LNCAP (cell line): ENCODE measurements around the gene TSPAN9.
A peak's percentile ranks its signal among the peaks of the same experiment; 100 is the strongest.

ENCODE experiments used
- TF ChIP-seq, protein P1 (sequence below): fragments of 450-650 bp; IDR thresholded peaks from 2 replicates; pipeline ENCODE4 v1.5.1; 2017; ENCODE audit warnings: mild to moderate bottlenecking

The TSPAN9 gene

DNA sequence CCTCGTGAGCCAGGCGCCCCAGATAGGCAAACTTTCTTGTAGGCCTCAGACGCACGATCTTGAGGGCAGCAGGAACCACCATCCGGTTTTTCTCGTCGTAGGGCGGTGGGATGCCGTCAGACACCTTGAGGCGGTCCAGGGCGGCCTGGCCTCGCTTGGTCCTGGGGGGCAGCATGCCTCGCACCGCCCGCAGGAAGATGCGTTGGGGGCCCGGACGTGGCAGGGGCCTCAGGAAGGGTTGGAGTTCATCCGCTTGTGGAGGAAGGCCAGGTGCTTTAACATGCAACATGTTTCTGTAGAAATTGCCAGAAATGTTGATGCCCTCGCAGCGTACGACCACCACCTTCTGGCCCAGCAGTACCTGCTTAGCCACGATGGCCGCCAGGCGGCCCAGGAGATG, 5.5 kb upstream of the TSPAN9 start:
- TF ChIP-seq, protein P1, sequence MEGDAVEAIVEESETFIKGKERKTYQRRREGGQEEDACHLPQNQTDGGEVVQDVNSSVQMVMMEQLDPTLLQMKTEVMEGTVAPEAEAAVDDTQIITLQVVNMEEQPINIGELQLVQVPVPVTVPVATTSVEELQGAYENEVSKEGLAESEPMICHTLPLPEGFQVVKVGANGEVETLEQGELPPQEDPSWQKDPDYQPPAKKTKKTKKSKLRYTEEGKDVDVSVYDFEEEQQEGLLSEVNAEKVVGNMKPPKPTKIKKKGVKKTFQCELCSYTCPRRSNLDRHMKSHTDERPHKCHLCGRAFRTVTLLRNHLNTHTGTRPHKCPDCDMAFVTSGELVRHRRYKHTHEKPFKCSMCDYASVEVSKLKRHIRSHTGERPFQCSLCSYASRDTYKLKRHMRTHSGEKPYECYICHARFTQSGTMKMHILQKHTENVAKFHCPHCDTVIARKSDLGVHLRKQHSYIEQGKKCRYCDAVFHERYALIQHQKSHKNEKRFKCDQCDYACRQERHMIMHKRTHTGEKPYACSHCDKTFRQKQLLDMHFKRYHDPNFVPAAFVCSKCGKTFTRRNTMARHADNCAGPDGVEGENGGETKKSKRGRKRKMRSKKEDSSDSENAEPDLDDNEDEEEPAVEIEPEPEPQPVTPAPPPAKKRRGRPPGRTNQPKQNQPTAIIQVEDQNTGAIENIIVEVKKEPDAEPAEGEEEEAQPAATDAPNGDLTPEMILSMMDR = no peak

DNA sequence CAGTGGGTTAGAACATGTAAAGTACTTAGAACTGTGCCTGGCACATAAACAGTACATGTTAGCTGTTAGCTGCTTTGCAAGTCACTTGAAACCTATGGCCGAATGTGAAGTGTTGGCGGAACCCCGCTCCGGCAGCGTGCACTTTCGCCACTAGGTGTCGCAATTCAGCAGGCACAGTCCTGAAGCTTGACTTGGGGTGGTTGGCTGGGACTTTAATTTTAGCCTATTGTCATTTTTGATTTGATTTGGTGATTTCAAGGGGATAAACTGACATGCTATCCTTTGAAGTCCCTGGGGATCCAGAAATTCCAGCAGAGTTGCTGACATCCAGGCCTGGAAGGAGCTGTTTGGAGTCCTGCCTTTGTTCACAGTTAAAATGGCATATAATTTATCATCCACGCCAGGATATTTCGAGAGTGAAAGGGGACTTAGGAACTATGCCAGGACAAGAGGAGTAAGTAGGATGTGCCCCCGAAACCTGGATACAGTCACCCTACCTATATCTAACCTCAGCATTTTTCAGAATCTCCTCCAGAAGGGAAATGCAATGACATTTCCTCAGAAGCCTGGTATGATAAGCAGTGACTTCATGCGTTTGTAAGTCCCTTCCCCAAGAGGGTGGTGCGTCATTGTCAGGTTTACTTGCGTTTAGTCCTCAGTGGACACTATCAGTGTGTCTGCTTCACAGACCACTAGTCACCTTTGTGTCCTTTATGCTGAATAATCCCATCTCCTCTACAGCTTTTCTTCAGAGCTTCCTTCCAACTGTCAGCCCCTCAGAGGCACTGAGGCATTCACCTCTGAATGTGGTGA, 3.5 kb upstream of the TSPAN9 start:
- TF ChIP-seq, protein P1 = peak; percentile 99

DNA sequence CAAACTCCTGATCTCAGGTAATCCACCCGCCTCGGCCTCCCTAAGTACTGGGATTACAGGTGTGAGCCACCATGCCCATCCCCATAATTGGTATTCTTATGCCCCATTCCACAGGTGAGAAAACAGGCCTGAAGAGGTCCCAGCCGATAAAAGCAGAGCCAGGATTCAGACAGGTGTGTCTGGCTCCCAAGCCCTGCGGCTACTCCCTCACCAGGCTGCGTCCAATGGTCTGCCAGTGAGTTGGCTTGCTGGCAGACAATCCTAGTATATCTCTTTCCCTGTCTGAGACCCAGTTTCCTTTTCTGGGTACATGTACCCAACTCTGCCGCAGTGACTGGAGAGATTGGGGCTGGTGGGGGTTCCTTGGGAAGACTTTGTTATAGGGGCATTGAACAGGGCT, 1.9 kb upstream of the TSPAN9 start:
- TF ChIP-seq, protein P1 = no peak

DNA sequence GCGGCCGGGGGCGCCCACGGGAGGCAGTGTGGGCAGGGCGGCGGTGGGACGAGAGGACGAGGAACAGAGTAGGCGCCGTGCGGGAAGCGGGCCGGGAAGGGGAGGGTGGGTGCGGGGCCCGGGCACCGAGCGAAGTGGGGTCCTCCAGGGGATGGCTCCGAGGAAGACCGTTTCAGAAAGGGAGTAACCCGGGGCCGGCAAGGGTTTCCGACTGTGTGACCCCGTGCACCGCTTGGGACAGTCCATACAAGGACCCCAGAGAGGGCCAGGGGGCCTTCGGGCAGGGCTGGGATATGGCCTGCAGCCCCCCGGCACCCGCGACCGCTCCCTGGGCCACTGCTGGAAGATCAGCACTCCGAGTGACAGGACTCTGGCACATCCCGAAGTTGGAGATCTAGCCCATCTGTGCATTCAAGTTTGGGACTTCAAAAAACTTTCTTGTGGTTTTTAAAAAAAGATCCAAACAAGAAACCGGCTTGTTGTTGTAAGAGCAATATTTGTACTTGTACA, 448 bp downstream of the TSPAN9 start:
- TF ChIP-seq, protein P1 = no peak

DNA sequence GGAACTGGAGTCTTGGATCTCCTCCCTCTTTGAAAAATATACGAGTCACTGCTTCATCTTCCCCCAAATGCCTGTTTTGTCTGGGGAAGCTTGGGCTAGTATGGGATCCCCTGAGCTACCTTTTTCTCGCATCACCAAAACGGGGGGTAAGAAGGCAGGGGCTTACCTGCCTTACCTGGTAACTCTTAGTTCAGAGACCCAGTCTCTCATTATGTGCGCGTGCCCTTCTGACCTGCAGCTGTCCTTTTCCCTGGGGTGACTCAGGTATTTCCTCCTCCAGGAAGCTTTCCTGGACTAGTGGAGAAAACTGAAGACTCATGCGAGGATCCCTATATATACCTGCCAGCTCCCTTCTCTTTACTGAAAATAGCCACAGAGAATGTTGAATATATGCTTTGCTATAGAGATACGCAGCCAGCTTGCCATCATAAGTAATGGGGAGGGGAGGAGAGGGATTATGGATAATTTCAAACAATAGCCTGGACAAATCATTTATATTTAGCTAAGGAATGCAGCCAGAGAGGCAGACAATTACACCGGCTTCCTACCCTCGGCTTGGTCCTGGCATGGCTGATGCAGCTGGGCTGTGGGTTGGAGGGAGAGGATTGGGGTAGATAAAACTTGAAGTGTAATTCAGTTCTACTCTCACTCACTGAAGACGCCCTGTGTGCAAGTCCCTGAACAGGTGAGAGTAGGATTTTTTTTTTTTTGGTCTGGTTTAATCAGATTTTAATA, 1.1 kb downstream of the TSPAN9 start:
- TF ChIP-seq, protein P1 = no peak

DNA sequence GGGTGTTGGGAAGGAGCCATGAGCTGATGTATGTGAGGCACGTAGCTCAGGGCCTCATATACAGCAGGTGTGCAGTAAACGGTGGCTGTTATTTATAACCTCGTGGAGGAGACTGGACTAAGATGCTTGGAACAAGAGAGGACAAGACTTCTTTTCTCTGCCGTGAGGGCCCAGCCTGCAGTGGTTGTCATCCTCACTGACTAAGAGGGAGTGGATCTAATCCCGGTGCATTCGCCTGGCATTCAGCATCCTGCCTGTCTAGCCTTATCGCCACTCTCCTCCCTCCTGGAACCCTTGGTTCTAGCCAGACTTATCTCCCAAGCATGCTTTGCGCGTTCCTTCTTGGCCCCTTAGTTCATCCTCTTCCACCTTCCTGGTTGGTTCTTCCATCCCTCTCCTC, 3.9 kb downstream of the TSPAN9 start:
- TF ChIP-seq, protein P1 = no peak

DNA sequence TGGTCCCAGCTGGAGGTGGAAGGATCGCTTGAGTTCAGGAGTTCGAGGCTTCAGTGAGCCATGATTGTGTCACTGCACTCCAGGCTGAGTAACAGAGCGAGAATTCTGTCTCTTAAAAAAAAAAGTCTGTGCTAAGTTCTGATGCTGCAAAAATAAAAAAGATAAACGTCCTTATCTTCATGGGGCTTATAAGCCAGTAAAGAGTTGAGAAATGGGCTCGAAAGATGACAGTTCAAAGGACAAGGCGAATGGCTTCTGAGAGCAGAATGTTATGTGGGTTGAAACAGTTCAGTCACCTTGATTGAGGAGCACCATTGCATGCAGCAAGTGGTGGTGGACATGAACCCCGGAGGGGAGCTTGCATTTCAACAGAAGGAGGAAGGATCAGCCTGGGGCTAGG, 4.7 kb downstream of the TSPAN9 start:
- TF ChIP-seq, protein P1 = no peak
